ENCODE results near the gene LCOR. TPM values are rescaled to one million over a fixed set of nuclear protein-coding genes. Genes with fewer than 3 reads are reported as not detected.

The LCOR gene
- total and polyA plus RNA-seq, 12 donors = 1.6 to 28.8 (median 23.7) TPM

DNA sequence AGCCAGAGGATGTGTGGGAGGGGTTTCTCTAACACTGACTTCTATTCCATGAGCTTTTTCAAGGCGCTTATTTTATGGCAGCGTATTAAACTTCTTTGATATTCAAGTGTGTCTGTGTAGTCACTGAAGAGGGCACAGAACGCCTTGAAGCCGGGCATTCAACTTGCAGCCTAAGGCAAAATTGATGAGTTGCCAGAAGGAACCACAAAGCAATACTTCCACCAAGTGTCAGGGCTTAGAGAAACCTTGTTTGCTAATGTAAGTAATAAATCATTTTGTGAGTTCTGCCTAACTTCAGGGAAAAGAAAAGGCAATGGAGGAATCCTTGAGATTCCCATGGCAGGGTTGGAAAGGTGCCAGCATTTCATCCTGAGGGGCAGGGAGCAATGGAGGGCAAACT, 163.8 kb downstream of the LCOR start:
- Histone ChIP-seq H3K27ac (peak overlapping the region in 1 of 10 donors; percentile 47), H3K36me3 (no peaks in the 10 kb centered on the region), H3K9me3 (no peaks in the 10 kb centered on the region), H3K4me1 (peaks cover 0 to 21% (median 13%) of the 10 kb centered on the region in 9 donors), H3K27me3 (no peaks in the 10 kb centered on the region), H3K4me3 (no peak overlapping the region)
- ATAC-seq = no peak
- no peak for DNase-seq
- 75 to 85% methylated on average over 4 of the region's 4 CpGs for WGBS, 2 donors
- TF ChIP-seq CTCF (IDR thresholded peaks at IDR 0.05) = no peak
- intact Hi-C loops (cut with DNase I) = no loop called here

- intact Hi-C loops (cut with DNase I) = no loop called here
- ATAC-seq = peak in 5 of 8 donors; percentile 25 to 64 (median 55)
- Histone ChIP-seq H3K27ac (peak overlapping the region in 1 of 10 donors; percentile 47), H3K36me3 (no peaks in the 10 kb centered on the region), H3K27me3 (no peaks in the 10 kb centered on the region), H3K4me1 (peaks cover 0 to 21% (median 13%) of the 10 kb centered on the region in 9 donors), H3K9me3 (no peaks in the 10 kb centered on the region), H3K4me3 (no peak overlapping the region)
- DNase-seq = no peak
- 86 to 91% methylated on average over 6 of the region's 6 CpGs for WGBS, 2 donors
- no peak for TF ChIP-seq CTCF (IDR thresholded peaks at IDR 0.05)
These were observed 164.3 kb downstream of the LCOR start for GRCh38 chr10:96996275-96996965.

DNA sequence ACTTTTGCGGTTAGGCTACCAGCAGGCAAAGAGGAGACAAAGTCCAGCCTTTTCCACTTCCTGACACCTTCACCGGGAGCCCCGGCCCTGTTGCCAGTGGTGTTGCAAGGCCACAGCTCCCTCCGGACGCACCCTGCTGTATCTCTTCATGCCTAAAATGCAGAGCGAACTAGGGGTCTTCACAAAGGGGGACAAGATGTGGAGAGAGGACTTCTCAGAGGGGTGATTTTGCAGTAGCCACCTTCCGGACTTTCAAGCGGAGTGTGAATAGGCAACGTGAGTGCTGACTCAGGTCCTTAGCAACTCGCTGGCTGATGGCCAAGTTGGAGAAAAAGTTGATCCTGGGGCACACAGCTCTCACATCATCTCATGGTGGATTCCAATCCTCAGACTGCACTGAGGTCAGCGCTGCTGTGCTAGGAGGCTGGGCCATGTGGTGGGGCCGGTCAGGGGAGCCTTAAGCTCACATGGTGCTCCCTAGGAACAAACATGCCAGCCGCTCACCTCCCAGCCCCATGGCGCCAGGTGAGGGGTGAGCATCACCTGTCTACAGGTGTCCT, 166.3 kb downstream of the LCOR start:
- WGBS, 2 donors = 75 to 81% methylated on average over 14 of the region's 14 CpGs
- intact Hi-C loops (cut with DNase I) = no loop called here
- no peaks in the 10 kb centered on the region for H3K9me3 ChIP-seq
- no peaks in the 10 kb centered on the region for H3K27me3 ChIP-seq
- DNase-seq = no peak
- no peaks in the 10 kb centered on the region for H3K36me3 ChIP-seq
- TF ChIP-seq CTCF (IDR thresholded peaks at IDR 0.05) = no peak
- H3K4me3 ChIP-seq = no peak overlapping the region
- no peak for ATAC-seq
- H3K4me1 ChIP-seq = peaks cover 0 to 21% (median 13%) of the 10 kb centered on the region in 9 donors
- H3K27ac ChIP-seq = no peak overlapping the region

GRCh38 chr10:96999337-96999736, 167.2 kb downstream of the LCOR start:
- no peak for TF ChIP-seq CTCF (IDR thresholded peaks at IDR 0.05)
- Histone ChIP-seq H3K36me3 (no peaks in the 10 kb centered on the region), H3K4me3 (no peak overlapping the region), H3K4me1 (peaks cover 0 to 21% (median 13%) of the 10 kb centered on the region in 9 donors), H3K9me3 (no peaks in the 10 kb centered on the region), H3K27ac (no peak overlapping the region), H3K27me3 (no peaks in the 10 kb centered on the region)
- intact Hi-C loops (cut with DNase I) = no loop called here
- ATAC-seq = no peak
- no peak for DNase-seq
- WGBS, 2 donors = 94 to 100% methylated on average over 4 of the region's 4 CpGs
